Natural killer cell (primary cell): Measurements from ENCODE around the gene KRTAP10-6. TPM values are rescaled to one million over a fixed set of nuclear protein-coding genes. Genes with fewer than 3 reads are reported as not detected.

Experiments used
- ATAC-seq, 3 donors: fragments of 150-1000 bp in 2 of 3; fragments of 200-7000 bp in 1 of 3; cut with Tn5 transposase; 1 replicate in 1 of 3; 2 replicates in 2 of 3; pipeline ENCODE4 v1.10.0; 2021; ENCODE audit warnings: mild to moderate bottlenecking in 2 of 3, moderate library complexity in 2 of 3
- DNase-seq, 2 donors: peaks; one replicate each; pipeline versions ENCODE4 v3.0.0 to v3.0.0-alpha.2; 2013 to 2021; ENCODE audit warnings: mixed read lengths in 1 of 2
- H3K27ac ChIP-seq: one replicate; pipeline ENCODE4 v1.5.1; 2013; ENCODE audit warnings: mild to moderate bottlenecking, low read length
- H3K27me3 ChIP-seq: one replicate; pipeline ENCODE4 v1.6.1; 2013; ENCODE audit warnings: low read length; ENCODE audit not compliant: control insufficient read depth, insufficient read depth
- H3K36me3 ChIP-seq: one replicate; pipeline ENCODE4 v1.6.1; 2013; ENCODE audit warnings: low read length; ENCODE audit not compliant: control insufficient read depth, insufficient read depth
- H3K4me1 ChIP-seq: one replicate; pipeline ENCODE4 v1.6.1; 2013; ENCODE audit warnings: low read length; ENCODE audit not compliant: control insufficient read depth, insufficient read depth
- H3K4me3 ChIP-seq: one replicate; pipeline ENCODE4 v1.5.1; 2013; ENCODE audit warnings: low read length
- H3K9me3 ChIP-seq: one replicate; pipeline ENCODE4 v1.6.1; 2013; ENCODE audit warnings: low read length; ENCODE audit not compliant: control insufficient read depth, insufficient read depth
- H3K27ac Mint-ChIP-seq, 2 donors: one replicate each; pipeline ENCODE4 v1.8.0; 2022; ENCODE audit warnings: mild to moderate bottlenecking in 2 of 2, mixed read lengths in 2 of 2, moderate library complexity in 1 of 2
- H3K27me3 Mint-ChIP-seq, 2 donors: one replicate each; pipeline ENCODE4 v1.8.0; 2022; ENCODE audit warnings: low read depth in 2 of 2, mixed read lengths in 2 of 2
- H3K36me3 Mint-ChIP-seq: one replicate; pipeline ENCODE4 v1.8.0; 2022; ENCODE audit warnings: mixed read lengths
- H3K4me1 Mint-ChIP-seq, 2 donors: one replicate each; pipeline ENCODE4 v1.8.0; 2022; ENCODE audit warnings: mixed read lengths in 2 of 2
- H3K4me3 Mint-ChIP-seq: one replicate; pipeline ENCODE4 v1.8.0; 2022; ENCODE audit warnings: mild to moderate bottlenecking, moderate library complexity, mixed read lengths
- H3K9me3 Mint-ChIP-seq, 2 donors: one replicate each; pipeline ENCODE4 v1.8.0; 2022; ENCODE audit warnings: mixed read lengths in 2 of 2
- WGBS: methylation state at CpG from one replicate; pipeline ENCODE4 v1.1.7; 2013; ENCODE audit warnings: missing lambda C conversion rate; ENCODE audit not compliant: insufficient coverage; 5-methylcytosine and 5-hydroxymethylcytosine counted together
- intact Hi-C: fragments of 100-400 bp; cut with micrococcal nuclease; formaldehyde crosslinking; loops from one replicate; pipeline ENCODE4 v1.14.2; 2022
- total RNA-seq, 4 donors: library from RNA; stranded (reverse); fragments of 120-200 nt in 1 of 4; gene quantifications; one replicate each; pipeline versions ENCODE4 v1.2.3 to v1.2.4, GENCODE V29; 2013 to 2022
- TF ChIP-seq, protein P1 (sequence below): fragments of 200-600 bp; IDR thresholded peaks from one replicate; pipeline ENCODE4 v1.8.0; 2022; ENCODE audit warnings: antibody characterized with exemption

KRTAP10-6 gene
- total RNA-seq, 3 donors from 2014 or later (not counting 1 experiment from before 2014, with no cell fraction given) = not detected

DNA sequence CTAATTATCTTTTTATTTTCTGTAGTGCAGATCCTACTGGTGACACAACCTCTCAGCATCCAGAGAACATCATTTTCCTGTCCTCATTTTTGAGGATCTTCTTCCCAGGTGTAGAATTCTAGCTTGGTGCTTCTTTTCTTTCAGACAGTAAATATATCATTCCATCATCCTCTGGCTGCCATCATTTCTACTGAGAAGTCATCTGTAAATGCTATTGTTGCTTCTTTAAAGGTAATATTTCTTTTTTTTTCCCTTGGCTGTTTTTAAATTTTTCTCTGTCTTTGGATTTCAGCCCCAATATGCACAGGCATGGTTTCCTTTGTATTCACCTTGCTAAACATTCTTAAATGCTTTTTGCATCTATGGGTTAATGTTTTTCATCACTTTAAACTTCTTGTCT, 31.3 kb upstream of the KRTAP10-6 start:
- Histone ChIP-seq H3K4me3 (no peak overlapping the region), H3K4me1 (peaks cover 43% of the 10 kb centered on the region), H3K27ac (no peak overlapping the region), H3K36me3 (no peaks in the 10 kb centered on the region), H3K27me3 (no peaks in the 10 kb centered on the region), H3K9me3 (peaks cover 11% of the 10 kb centered on the region)
- intact Hi-C loops = loop anchor here (10.0 kb wide), 1 partner anchor 91 kb away; the partner anchor contains the start of gene TSPEAR
- H3K4me1 Mint-ChIP-seq = peaks cover 43 to 60% of the 10 kb centered on the region in 2 donors
- DNase-seq (no peak), ATAC-seq (no peak)
- H3K9me3 Mint-ChIP-seq = peaks cover 13 to 34% of the 10 kb centered on the region in 2 donors
- peaks cover 40% of the 10 kb centered on the region for H3K36me3 Mint-ChIP-seq
- peaks cover 0 to 3% of the 10 kb centered on the region in 2 donors for H3K27me3 Mint-ChIP-seq
- no peak overlapping the region for H3K4me3 Mint-ChIP-seq
- TF ChIP-seq, protein P1, sequence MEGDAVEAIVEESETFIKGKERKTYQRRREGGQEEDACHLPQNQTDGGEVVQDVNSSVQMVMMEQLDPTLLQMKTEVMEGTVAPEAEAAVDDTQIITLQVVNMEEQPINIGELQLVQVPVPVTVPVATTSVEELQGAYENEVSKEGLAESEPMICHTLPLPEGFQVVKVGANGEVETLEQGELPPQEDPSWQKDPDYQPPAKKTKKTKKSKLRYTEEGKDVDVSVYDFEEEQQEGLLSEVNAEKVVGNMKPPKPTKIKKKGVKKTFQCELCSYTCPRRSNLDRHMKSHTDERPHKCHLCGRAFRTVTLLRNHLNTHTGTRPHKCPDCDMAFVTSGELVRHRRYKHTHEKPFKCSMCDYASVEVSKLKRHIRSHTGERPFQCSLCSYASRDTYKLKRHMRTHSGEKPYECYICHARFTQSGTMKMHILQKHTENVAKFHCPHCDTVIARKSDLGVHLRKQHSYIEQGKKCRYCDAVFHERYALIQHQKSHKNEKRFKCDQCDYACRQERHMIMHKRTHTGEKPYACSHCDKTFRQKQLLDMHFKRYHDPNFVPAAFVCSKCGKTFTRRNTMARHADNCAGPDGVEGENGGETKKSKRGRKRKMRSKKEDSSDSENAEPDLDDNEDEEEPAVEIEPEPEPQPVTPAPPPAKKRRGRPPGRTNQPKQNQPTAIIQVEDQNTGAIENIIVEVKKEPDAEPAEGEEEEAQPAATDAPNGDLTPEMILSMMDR = no peak
- H3K27ac Mint-ChIP-seq = peak overlapping the region in 1 of 2 donors; percentile 14

DNA sequence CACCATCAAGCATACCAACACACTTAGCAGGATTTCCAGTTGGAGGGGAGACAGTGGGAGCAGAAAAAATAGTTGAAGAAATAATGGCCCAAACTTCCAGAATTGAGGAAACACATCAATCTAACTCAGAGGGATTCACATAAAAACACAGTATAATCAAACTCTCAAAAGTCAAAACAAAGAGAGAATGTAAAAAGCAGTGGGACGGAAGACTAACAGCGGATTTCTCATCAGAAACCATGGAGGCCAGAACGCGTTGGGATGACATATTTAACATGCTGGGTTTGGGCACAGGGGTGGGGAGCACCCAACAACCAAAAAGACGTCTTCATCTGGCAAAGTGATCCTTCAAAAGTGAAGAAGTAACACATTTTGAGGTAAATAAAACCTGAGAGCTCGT, 27.6 kb upstream of the KRTAP10-6 start:
- no peak overlapping the region for H3K4me3 Mint-ChIP-seq

DNA sequence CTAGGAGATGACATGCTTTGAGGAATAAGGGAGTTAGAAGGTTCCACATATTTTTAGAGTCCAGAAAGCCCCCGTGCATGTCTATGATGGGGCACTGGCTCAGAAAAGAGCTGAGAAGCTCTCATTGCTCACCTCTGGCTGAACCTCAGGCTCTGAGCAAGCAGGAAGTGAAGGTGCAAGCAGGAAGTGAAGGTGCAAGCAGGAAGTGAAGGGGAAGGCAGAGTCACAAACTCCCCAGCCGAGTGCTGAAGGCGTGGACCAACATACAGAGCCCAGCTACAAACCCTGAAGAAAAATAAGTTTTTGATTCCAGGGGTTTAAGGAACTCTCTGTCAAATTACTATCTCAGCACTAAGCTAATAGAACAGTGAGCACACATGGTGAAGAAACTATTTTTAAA, 26.6 kb upstream of the KRTAP10-6 start:
- Mint-ChIP-seq H3K27me3 (no peaks in the 10 kb centered on the region), H3K27ac (peak overlapping the region; percentile 88 to 95), H3K4me3 (peak overlapping the region; percentile 67), H3K4me1 (peaks cover 29 to 37% of the 10 kb centered on the region in 2 donors), H3K36me3 (peaks cover 31% of the 10 kb centered on the region), H3K9me3 (peaks cover 9 to 29% of the 10 kb centered on the region in 2 donors)
- Histone ChIP-seq H3K27ac (peak overlapping the region; percentile 79), H3K9me3 (peaks cover 11% of the 10 kb centered on the region), H3K4me3 (no peak overlapping the region), H3K4me1 (peaks cover 22% of the 10 kb centered on the region), H3K27me3 (no peaks in the 10 kb centered on the region), H3K36me3 (no peaks in the 10 kb centered on the region)
- DNase-seq (peak in 1 of 2 donors; percentile 85), ATAC-seq (peak; percentile 82 to 95 (median 93))
- 22% methylated on average over 3 of the region's 3 CpGs for WGBS
- intact Hi-C loops = loop anchor here (2.0 kb wide), 1 partner anchor 38 kb away; the partner anchor contains the start of gene KRTAP12-3
- TF ChIP-seq, protein P1 = no peak

More for the DNA sequence above, 27.6 kb upstream of the KRTAP10-6 start:
- peaks cover 13 to 34% of the 10 kb centered on the region in 2 donors for H3K9me3 Mint-ChIP-seq
- H3K27me3 Mint-ChIP-seq = no peaks in the 10 kb centered on the region
- H3K27ac ChIP-seq = peak overlapping the region; percentile 21
- ATAC-seq = no peak
- H3K4me3 ChIP-seq = no peak overlapping the region
- no peak for DNase-seq
- no peaks in the 10 kb centered on the region for H3K36me3 ChIP-seq
- H3K4me1 ChIP-seq = peaks cover 22% of the 10 kb centered on the region
- intact Hi-C loops = loop anchor here (2.0 to 10.0 kb wide), 2 partner anchors 37 to 95 kb away; partner anchors contain the start of genes KRTAP12-3 and TSPEAR
- 96% methylated on average over 6 of the region's 6 CpGs for WGBS
- peaks cover 34 to 47% of the 10 kb centered on the region in 2 donors for H3K4me1 Mint-ChIP-seq
- H3K9me3 ChIP-seq = peaks cover 11% of the 10 kb centered on the region
- H3K27me3 ChIP-seq = no peaks in the 10 kb centered on the region
- TF ChIP-seq, protein P1 = no peak
- H3K27ac Mint-ChIP-seq = peak overlapping the region; percentile 88 to 95
- H3K36me3 Mint-ChIP-seq = peaks cover 40% of the 10 kb centered on the region

DNA sequence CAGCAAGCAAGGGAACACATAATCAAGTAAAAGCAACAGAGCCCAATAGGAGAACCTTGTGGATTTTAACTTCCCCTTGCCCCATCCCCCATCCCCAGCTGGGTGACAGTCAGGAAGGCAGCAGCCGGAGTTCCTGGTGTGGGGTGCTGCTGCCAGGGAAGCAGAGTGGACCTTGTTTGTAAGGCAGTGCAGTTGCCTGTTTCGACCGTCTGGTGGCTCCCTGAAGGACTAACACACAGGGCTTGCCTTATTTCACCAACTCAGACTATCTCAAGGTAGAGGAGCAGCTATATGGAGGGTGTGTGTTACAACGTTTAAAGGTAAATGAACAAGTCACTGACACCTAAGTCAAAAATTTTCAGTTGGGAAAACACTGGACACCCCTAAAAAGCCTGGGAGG, 26.2 kb upstream of the KRTAP10-6 start:
- Mint-ChIP-seq H3K9me3 (peaks cover 8 to 25% of the 10 kb centered on the region in 2 donors), H3K4me3 (peak overlapping the region; percentile 67), H3K4me1 (peaks cover 29 to 36% of the 10 kb centered on the region in 2 donors), H3K27me3 (no peaks in the 10 kb centered on the region), H3K36me3 (peaks cover 27% of the 10 kb centered on the region), H3K27ac (peak overlapping the region; percentile 88 to 95)
- peak in 1 of 2 donors; percentile 50 for DNase-seq
- ATAC-seq = peak; percentile 14 to 69 (median 53)
- Histone ChIP-seq H3K9me3 (peaks cover 11% of the 10 kb centered on the region), H3K4me1 (peaks cover 22% of the 10 kb centered on the region), H3K27me3 (no peaks in the 10 kb centered on the region), H3K4me3 (no peak overlapping the region), H3K27ac (peak overlapping the region; percentile 79), H3K36me3 (no peaks in the 10 kb centered on the region)
- TF ChIP-seq, protein P1 = no peak
- intact Hi-C loops = loop anchor here (2.0 kb wide), 1 partner anchor 38 kb away; the partner anchor contains the start of gene KRTAP12-3
- 45% methylated on average over 2 of the region's 4 CpGs for WGBS
